Measurements from ENCODE around the gene ARHGDIG. TPM values are rescaled to one million over a fixed set of nuclear protein-coding genes. Genes with fewer than 3 reads are reported as not detected.
A peak's percentile ranks its signal among the peaks of the same experiment; 100 is the strongest.

The ARHGDIG gene
- total and polyA plus RNA-seq, 2 donors from 2014 or later, result 0.88 TPM; not detected in 1

GRCh38 chr16:284204-285120, 4.1 kb downstream of the ARHGDIG start:
- Histone ChIP-seq H3K4me3 (ENCODE audit: low read length in 3 of 3) (no peak overlapping the region), H3K27me3 (ENCODE audit: control insufficient read depth, insufficient read depth, low read length) (no peaks in the 10 kb centered on the region), H3K9ac (ENCODE audit: low read length in 3 of 3) (no peak overlapping the region), H3K9me3 (ENCODE audit: control insufficient read depth in 2 of 3, insufficient read depth in 1 of 3, low read length in 3 of 3) (no peaks in the 10 kb centered on the region), H3K4me1 (ENCODE audit: control insufficient read depth in 2 of 3, insufficient read depth in 2 of 3, low read depth in 1 of 3, low read length in 3 of 3) (no peaks in the 10 kb centered on the region), H3K27ac (ENCODE audit: low read depth in 2 of 2, low read length in 2 of 2) (no peak overlapping the region), H3K36me3 (ENCODE audit: control insufficient read depth in 2 of 3, insufficient read depth in 3 of 3, low read length in 3 of 3) (no peaks in the 10 kb centered on the region)
- FAIRE-seq (no peak), DNase-seq (no peak)
- TF ChIP-seq, protein P1, sequence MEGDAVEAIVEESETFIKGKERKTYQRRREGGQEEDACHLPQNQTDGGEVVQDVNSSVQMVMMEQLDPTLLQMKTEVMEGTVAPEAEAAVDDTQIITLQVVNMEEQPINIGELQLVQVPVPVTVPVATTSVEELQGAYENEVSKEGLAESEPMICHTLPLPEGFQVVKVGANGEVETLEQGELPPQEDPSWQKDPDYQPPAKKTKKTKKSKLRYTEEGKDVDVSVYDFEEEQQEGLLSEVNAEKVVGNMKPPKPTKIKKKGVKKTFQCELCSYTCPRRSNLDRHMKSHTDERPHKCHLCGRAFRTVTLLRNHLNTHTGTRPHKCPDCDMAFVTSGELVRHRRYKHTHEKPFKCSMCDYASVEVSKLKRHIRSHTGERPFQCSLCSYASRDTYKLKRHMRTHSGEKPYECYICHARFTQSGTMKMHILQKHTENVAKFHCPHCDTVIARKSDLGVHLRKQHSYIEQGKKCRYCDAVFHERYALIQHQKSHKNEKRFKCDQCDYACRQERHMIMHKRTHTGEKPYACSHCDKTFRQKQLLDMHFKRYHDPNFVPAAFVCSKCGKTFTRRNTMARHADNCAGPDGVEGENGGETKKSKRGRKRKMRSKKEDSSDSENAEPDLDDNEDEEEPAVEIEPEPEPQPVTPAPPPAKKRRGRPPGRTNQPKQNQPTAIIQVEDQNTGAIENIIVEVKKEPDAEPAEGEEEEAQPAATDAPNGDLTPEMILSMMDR (IDR thresholded peaks at IDR 0.05; ENCODE audit: borderline replicate concordance, extremely low read depth, insufficient read depth), result no peak
- intact Hi-C loops (cut with DNase I), result no loop called here

DNA sequence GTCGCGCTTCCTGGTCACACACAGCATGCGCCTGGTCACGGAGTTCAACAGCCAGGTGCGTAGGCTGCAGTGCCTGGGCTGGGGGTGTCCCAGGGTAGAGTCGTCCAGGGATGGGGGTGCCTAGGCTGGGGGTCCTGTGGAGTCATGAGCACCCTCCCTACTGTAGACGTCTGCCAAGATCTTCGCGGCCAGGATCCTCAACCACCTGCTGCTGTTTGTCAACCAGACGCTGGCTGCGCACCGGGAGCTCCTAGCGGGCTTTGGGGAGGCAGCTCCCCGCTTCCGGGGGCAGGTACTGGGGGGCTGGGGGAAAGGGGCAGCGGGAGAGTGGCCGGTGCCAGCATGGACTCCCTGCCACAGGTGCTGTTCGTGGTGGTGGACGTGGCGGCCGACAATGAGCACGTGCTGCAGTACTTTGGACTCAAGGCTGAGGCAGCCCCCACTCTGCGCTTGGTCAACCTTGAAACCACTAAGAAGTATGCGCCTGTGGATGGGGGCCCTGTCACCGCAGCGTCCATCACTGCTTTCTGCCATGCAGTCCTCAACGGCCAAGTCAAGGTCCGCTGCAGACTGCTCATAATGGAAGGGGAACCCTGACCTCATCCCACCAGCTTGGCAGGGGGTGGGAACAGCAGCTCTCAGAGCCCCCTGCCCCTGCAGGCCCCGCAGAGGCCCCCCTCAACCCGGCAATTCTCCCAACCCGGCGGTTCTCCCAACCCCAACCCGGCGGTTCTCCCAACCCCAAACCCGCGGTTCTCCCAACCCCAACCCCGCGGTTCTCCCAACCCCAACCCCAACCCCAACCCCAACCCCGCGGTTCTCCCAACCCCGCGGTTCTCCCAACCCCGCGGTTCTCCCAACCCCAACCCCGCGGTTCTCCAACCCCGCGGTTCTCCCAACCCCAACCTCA, 5.0 kb downstream of the ARHGDIG start:
- Histone ChIP-seq H3K4me1 (ENCODE audit: control insufficient read depth in 2 of 3, insufficient read depth in 2 of 3, low read depth in 1 of 3, low read length in 3 of 3) (no peaks in the 10 kb centered on the region), H3K27me3 (ENCODE audit: control insufficient read depth, insufficient read depth, low read length) (no peaks in the 10 kb centered on the region), H3K27ac (ENCODE audit: low read depth in 2 of 2, low read length in 2 of 2) (no peak overlapping the region), H3K4me3 (ENCODE audit: low read length in 3 of 3) (no peak overlapping the region), H3K36me3 (ENCODE audit: control insufficient read depth in 2 of 3, insufficient read depth in 3 of 3, low read length in 3 of 3) (no peaks in the 10 kb centered on the region), H3K9me3 (ENCODE audit: control insufficient read depth in 2 of 3, insufficient read depth in 1 of 3, low read length in 3 of 3) (no peaks in the 10 kb centered on the region), H3K9ac (ENCODE audit: low read length in 3 of 3) (no peak overlapping the region)
- DNase-seq (peak in 3 of 5 donors; percentile 38 to 63 (median 43)), FAIRE-seq (no peak)
- intact Hi-C loops (cut with DNase I), result no loop called here
- TF ChIP-seq, protein P1 (IDR thresholded peaks at IDR 0.05; ENCODE audit: borderline replicate concordance, extremely low read depth, insufficient read depth), result no peak

DNA sequence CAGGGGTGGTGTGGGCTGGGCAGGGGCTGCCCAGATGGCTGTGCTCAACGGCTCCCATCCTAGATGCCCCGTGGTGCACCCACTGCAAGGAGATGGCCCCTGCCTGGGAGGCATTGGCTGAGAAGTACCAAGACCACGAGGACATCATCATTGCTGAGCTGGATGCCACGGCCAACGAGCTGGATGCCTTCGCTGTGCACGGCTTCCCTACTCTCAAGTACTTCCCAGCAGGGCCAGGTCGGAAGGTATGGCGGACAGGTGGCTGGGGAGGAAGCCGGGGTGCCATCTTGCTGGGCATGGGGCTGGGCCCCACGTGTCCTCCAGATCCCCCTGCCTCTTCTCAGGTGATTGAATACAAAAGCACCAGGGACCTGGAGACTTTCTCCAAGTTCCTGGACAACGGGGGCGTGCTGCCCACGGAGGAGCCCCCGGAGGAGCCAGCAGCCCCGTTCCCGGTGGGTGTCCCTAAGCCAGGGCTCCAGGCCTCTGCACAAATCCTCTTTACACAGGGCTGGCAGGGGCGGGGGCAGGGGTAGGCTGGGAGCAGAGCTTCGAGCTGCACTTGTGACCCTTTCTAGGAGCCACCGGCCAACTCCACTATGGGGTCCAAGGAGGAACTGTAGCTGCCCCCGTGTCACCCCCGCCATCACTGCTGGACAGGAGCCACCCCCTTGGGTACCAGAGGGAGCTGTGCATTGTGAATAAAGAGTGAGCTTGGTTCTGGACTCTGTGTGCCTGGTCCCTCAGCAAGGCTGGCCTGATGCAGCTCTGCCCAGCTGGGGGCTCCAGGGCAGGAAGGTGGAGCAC, 6.3 kb downstream of the ARHGDIG start:
- no peak for DNase-seq
- Histone ChIP-seq H3K36me3 (ENCODE audit: control insufficient read depth in 2 of 3, insufficient read depth in 3 of 3, low read length in 3 of 3) (peaks cover 0 to 4% (median 0%) of the 10 kb centered on the region in 3 donors), H3K9me3 (ENCODE audit: control insufficient read depth in 2 of 3, insufficient read depth in 1 of 3, low read length in 3 of 3) (no peaks in the 10 kb centered on the region), H3K4me3 (ENCODE audit: low read length in 3 of 3) (no peak overlapping the region), H3K27ac (ENCODE audit: low read depth in 2 of 2, low read length in 2 of 2) (no peak overlapping the region), H3K9ac (ENCODE audit: low read length in 3 of 3) (no peak overlapping the region), H3K4me1 (ENCODE audit: control insufficient read depth in 2 of 3, insufficient read depth in 2 of 3, low read depth in 1 of 3, low read length in 3 of 3) (no peaks in the 10 kb centered on the region), H3K27me3 (ENCODE audit: control insufficient read depth, insufficient read depth, low read length) (no peaks in the 10 kb centered on the region)
- TF ChIP-seq, protein P1 (IDR thresholded peaks at IDR 0.05; ENCODE audit: borderline replicate concordance, extremely low read depth, insufficient read depth), result no peak
- no peak for FAIRE-seq
- intact Hi-C loops (cut with DNase I), result no loop called here

Measured in kidney (tissue), 14 donors.